Psoas muscle (tissue), 8 donors: ENCODE measurements around the gene ASCC3. TPM values are rescaled to one million over a fixed set of nuclear protein-coding genes. Genes with fewer than 3 reads are reported as not detected.

Experiments used
- ATAC-seq, 4 donors: fragments of 200-7000 bp; cut with Tn5 transposase; one replicate each; pipeline ENCODE4 v1.9.1; 2020; ENCODE audit warnings: moderate library complexity in 3 of 4, mild to moderate bottlenecking in 2 of 4
- DNase-seq, 2 donors: peaks; one replicate each; pipeline ENCODE4 v3.0.0-alpha.2; 2020
- H3K27ac ChIP-seq: fragments of 200-600 bp; one replicate; pipeline ENCODE4 v1.8.0; 2022
- H3K27me3 ChIP-seq, 3 donors: fragments of 200-600 bp in 1 of 3; one replicate each; pipeline versions ENCODE4 v1.6.1 to v1.8.0; 2013 to 2022; ENCODE audit warnings: low read length in 2 of 3, mild to moderate bottlenecking in 2 of 3, moderate library complexity in 1 of 3; ENCODE audit not compliant: insufficient read depth in 3 of 3
- H3K36me3 ChIP-seq, 2 donors: fragments of 200-600 bp in 1 of 2; one replicate each; pipeline versions ENCODE4 v1.6.1 to v1.8.0; 2013 to 2022; ENCODE audit warnings: low read depth in 1 of 2, mild to moderate bottlenecking in 1 of 2, moderate library complexity in 1 of 2; ENCODE audit not compliant: insufficient read depth in 1 of 2
- H3K4me1 ChIP-seq: fragments of 200-600 bp; one replicate; pipeline ENCODE4 v1.8.0; 2022
- H3K4me3 ChIP-seq: fragments of 200-600 bp; one replicate; pipeline ENCODE4 v1.8.0; 2022; ENCODE audit warnings: mild to moderate bottlenecking
- H3K9me3 ChIP-seq: fragments of 200-600 bp; one replicate; pipeline ENCODE4 v1.8.0; 2022
- CTCF ChIP-seq: fragments of 200-600 bp; IDR thresholded peaks from one replicate; pipeline ENCODE4 v1.8.0; 2022; ENCODE audit warnings: antibody characterized with exemption
- WGBS, 3 donors: extraction: QIAGEN DNeasy Blood & Tissue Kit; methylation state at CpG; one replicate each; pipeline versions ENCODE4 v1.1.6 to v1.1.7; 2013; 5-methylcytosine and 5-hydroxymethylcytosine counted together
- intact Hi-C, 2 donors: fragments of 100-400 bp; cut with DNase I; formaldehyde crosslinking; loops; one replicate each; pipeline versions ENCODE4 v1.11.0 to v1.14.2; 2022
- polyA plus RNA-seq, 3 donors: library from polyadenylated mRNA; stranded (reverse); fragments of 200-250 nt; gene quantifications; one replicate each; pipeline ENCODE4 v1.2.3, GENCODE V29; 2013
- total RNA-seq, 4 donors: library from RNA; stranded (reverse); fragmentation: NEBNext Ultra II Directional in 2 of 4; extraction: Animal tissue kit (Norgen Biotek cat#: 25700) in 2 of 4; gene quantifications; one replicate each; pipeline versions ENCODE4 v1.2.1 to v1.2.4, GENCODE V29; 2021 to 2023
- donor health status: healthy with polysubstance abuse.
- donor health status: DM: no; HTN: no; CAD: no; lungs with moderate emphysema.
- donor health status: Bipolar disorder and iron deficiency.
- donor health status: healthy.
- donor health status: DM: yes; HTN: yes; CAD: no.
- donor health status: DM: no; HTN: no; CAD: no.
- donor health status: DM: no; HTN: no; CAD: no.
- donor health status: DM: yes; HTN: yes; CAD: no.

Gene ASCC3
- total and polyA plus RNA-seq, 7 donors, result 5.1 to 17.9 (median 11.2) TPM

- H3K27ac ChIP-seq, result no peak overlapping the region
Measured at GRCh38 chr6:100617633-100618350, 263.3 kb downstream of the ASCC3 start.

DNA sequence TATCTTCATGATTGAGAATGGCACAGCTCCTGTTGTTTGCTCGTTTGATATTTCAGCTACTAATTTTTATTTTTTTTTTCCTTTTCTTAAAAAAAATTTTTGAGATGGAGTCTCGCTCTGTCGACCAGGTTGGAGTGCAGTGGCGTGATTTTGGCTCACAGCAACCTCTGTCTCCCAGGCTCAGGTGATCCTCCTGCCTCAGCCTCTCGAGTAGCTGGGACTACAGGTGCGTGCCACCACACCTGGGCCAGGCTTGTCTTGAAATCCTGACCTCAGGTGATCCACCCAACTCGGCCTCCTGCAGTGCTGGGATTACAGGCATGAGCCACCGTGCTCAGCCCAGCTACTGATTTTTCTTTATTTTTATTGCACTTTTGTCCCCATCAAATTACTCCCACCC is 266.2 kb downstream of the ASCC3 start:
- Histone ChIP-seq H3K4me1 (no peaks in the 10 kb centered on the region), H3K9me3 (no peaks in the 10 kb centered on the region), H3K27me3 (no peaks in the 10 kb centered on the region), H3K36me3 (no peaks in the 10 kb centered on the region), H3K27ac (no peak overlapping the region), H3K4me3 (no peak overlapping the region)
- no peak for DNase-seq
- intact Hi-C loops, result no loop called here
- 95 to 98% (median 98%) methylated on average over 8 of the region's 8 CpGs for WGBS, 3 donors
- TF ChIP-seq CTCF, result no peak
- no peak for ATAC-seq

More at GRCh38 chr6:100617633-100618350, 263.3 kb downstream of the ASCC3 start:
- Histone ChIP-seq H3K9me3 (no peaks in the 10 kb centered on the region), H3K36me3 (no peaks in the 10 kb centered on the region), H3K4me3 (no peak overlapping the region), H3K27me3 (no peaks in the 10 kb centered on the region), H3K4me1 (no peaks in the 10 kb centered on the region)
- WGBS, 3 donors, result 70 to 88% (median 81%) methylated on average over 4 of the region's 4 CpGs
- intact Hi-C loops, result no loop called here
- no peak for TF ChIP-seq CTCF
- DNase-seq, result no peak
- ATAC-seq, result no peak

DNA sequence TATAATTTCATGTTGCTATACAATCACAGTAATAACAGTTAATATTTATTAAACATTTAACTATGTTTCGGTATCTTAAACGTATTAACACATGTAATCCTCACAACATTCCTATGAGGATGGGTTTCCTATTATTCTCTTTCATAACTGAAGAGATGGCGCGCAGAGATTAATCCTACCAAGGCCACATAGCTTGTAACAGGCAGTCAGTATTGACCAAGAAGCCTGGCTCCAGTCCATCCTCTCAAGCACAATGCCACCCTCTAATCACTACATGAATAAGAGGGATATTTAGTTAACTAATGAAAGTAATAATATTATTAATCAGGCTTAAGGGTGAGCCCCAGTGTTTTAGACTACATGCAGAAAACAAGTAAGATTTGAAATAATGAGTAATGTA is 266.7 kb downstream of the ASCC3 start:
- Histone ChIP-seq H3K36me3 (no peaks in the 10 kb centered on the region), H3K27ac (no peak overlapping the region), H3K27me3 (no peaks in the 10 kb centered on the region), H3K4me1 (no peaks in the 10 kb centered on the region), H3K4me3 (no peak overlapping the region), H3K9me3 (no peaks in the 10 kb centered on the region)
- no peak for TF ChIP-seq CTCF
- intact Hi-C loops, result no loop called here
- DNase-seq, result no peak
- ATAC-seq, result no peak
- WGBS, 3 donors, result 95 to 99% (median 97%) methylated on average over 4 of the region's 4 CpGs

GRCh38 chr6:100613656-100614055 is 267.5 kb downstream of the ASCC3 start:
- intact Hi-C loops, result no loop called here
- no peaks in the 10 kb centered on the region for H3K4me1 ChIP-seq
- H3K27me3 ChIP-seq, result no peaks in the 10 kb centered on the region
- WGBS, 3 donors, result 79 to 87% (median 83%) methylated on average over 3 of the region's 3 CpGs
- no peaks in the 10 kb centered on the region for H3K9me3 ChIP-seq
- H3K4me3 ChIP-seq, result no peak overlapping the region
- H3K27ac ChIP-seq, result no peak overlapping the region
- no peak for TF ChIP-seq CTCF
- ATAC-seq, result no peak
- no peaks in the 10 kb centered on the region for H3K36me3 ChIP-seq
- DNase-seq, result no peak

DNA sequence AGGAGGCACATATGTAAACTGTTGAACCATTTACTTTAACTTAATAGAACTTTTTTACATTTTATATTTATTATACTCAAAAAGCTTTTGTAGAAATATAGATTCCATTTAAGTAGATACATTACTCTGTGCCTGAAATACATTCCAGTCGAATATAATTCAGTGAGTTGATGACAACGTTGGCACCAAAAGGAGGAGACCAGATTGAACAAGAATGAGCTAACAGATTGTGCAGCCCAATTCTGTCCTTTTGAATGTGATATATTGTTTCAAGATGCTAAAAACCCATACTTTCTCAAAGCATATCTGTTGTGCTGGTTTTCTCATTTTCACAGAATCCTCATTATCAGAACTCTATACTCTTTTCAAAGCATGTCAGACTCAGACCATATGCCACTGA is 269.0 kb downstream of the ASCC3 start:
- intact Hi-C loops, result no loop called here
- ATAC-seq (no peak), DNase-seq (no peak)
- Histone ChIP-seq H3K4me1 (no peaks in the 10 kb centered on the region), H3K27ac (no peak overlapping the region), H3K36me3 (no peaks in the 10 kb centered on the region), H3K27me3 (no peaks in the 10 kb centered on the region), H3K9me3 (no peaks in the 10 kb centered on the region), H3K4me3 (no peak overlapping the region)
- no peak for TF ChIP-seq CTCF
- 63 to 68% (median 63%) methylated on average over 2 of the region's 2 CpGs for WGBS, 3 donors
